ENCODE results near the gene SEC61A2.
"Not testable (repeated sequence)": the region's sequence is repeated elsewhere in the genome, so short reads cannot be mapped to it uniquely, and the experiment has no call there.

The SEC61A2 gene

DNA sequence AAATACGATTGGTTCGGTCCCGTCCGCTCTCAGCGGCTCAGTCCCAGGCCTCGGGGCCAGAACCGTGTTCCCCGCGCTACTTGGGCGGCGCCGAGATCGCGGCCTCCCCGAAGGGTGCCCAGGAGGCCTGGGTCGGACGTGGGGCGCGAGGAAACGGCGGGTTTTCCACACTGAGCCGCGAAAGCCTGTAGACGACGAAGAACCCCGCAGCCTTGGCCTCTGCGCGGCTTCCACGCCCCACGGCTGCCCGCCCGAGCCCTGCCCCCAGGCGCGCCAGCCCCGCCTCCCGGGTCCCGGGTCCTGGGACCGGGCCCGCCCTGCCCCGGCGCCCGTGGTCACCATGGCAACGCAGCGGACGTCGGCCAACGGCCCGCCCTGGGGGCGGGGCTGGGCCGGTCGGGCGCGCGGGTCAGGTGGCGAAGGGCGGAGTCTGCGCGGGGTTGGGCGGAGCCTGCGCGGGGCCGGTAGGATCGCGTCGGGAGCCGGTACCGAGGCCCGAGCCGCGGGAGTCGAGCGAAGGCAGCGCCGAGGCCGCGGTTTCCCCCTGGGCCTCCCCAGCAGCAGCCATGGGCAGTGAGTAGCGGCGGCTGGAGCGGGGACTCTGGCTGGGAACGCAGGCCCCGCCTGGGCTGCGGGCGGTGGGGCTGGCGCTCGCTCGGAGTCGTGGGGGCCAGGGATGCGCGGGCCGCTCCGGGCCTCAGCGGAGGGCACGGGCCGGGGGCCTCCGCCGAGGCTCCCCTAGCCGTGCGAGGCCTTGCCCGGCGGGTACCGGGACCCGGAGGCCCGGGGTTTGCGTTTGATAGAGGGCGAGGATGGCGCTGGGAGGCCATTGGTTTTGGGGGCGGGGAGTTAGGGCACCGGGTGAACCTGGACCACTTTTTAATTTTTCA, at the start of gene SEC61A2:
Gene SEC61A2, plus strand, starts transcription at position 456 of the 890 bp plus-strand sequence. Its CDS starts 111 bp downstream, at position 567.
- peak; percentile 89 to 99 for DNase-seq (ENCODE audit: extremely low read depth in 1 of 2, low read depth in 1 of 2)

DNA sequence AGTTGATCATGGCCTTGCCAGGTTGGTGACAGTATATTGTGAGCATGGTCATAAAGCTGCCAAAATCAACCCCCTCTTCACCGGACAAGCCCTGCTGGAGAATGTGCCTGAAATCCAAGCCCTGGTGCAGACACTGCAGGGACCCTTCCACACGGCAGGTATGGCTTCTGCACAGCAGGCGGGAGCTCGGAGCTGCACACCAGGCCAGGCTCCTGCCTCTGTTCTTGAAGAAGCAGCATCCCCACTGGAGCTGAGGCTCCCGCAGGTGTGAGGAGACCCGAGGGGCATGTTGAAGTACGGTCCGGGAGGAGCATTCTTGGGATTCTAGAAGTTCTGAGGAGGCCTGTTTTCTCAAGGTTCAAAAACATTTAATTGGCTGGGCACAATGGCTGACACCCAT, 48.0 kb upstream of the SEC61A2 start:
- DNase-seq (ENCODE audit: extremely low read depth in 1 of 2, low read depth in 1 of 2): no peak

GRCh38 chr10:12081879-12082557, 47.5 kb upstream of the SEC61A2 start:
- DNase-seq (ENCODE audit: extremely low read depth in 1 of 2, low read depth in 1 of 2): no peak

GRCh38 chr10:12088919-12089318, 40.6 kb upstream of the SEC61A2 start:
- DNase-seq (ENCODE audit: extremely low read depth in 1 of 2, low read depth in 1 of 2): no peak

DNA sequence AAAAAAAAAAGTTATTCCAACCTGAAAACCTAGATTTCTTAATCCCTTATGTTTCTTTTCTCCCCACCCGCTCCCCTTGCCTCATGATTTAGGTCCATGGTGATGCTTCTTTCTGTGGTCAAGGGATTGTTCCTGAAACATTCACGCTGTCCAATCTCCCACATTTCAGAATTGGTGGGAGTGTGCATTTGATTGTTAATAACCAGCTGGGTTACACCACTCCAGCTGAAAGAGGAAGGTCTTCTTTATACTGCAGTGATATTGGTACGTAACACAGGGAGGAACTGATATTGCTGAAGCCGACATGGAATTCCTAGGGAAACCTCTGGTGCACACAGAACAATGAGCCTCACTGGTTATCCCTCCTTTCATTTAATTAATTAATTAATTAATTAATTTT, 38.1 kb upstream of the SEC61A2 start:
- DNase-seq (ENCODE audit: extremely low read depth in 1 of 2, low read depth in 1 of 2): no peak

DNA sequence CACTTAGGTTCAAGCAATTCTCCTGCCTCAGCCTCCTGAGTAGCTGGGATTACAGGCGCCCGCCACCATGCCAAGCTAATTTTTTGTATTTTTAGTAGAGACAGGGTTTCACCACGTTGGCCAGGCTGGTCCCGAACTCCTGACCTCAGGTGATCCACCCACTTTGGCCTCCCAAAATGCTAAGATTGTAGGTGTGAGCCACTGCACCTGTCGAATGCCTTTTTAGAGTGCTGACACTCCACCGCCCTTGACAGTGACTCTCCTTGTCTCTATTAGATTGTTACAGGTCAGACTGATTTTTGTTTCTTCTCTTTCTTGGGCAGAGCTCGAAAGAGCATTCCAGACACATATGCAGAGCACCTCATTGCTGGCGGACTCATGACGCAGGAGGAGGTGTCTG, 32.1 kb upstream of the SEC61A2 start:
- not testable (repeated sequence) for DNase-seq (ENCODE audit: extremely low read depth in 1 of 2, low read depth in 1 of 2)

- DNase-seq (ENCODE audit: extremely low read depth in 1 of 2, low read depth in 1 of 2): no peak
Measured at GRCh38 chr10:12097791-12098190, 31.7 kb upstream of the SEC61A2 start.

GRCh38 chr10:12098966-12099365, 30.5 kb upstream of the SEC61A2 start:
- DNase-seq (ENCODE audit: extremely low read depth in 1 of 2, low read depth in 1 of 2): no peak

DNA sequence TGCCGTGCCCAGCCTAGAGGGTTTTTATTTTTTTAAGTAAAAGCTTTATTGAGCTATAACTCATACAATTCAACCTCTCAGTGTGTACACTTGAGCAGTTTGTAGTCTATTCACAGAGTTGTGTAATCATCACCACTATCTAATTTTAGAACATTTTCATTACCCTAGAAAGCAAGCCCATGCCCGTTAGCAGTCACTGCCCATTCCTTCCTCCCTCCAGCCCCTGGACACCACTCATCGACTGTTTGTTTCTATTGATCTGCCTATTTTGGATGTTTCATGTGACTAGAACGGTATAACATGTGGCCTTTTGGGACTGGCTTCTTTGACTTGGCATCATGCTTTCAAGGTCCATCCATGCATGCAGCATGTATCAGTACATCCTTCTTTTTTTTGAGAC, 25.7 kb upstream of the SEC61A2 start:
- DNase-seq (ENCODE audit: extremely low read depth in 1 of 2, low read depth in 1 of 2): no peak

- DNase-seq (ENCODE audit: extremely low read depth in 1 of 2, low read depth in 1 of 2): no peak
Measured at GRCh38 chr10:12107781-12108180, 21.7 kb upstream of the SEC61A2 start.

- no peak for DNase-seq (ENCODE audit: extremely low read depth in 1 of 2, low read depth in 1 of 2)
Measured at GRCh38 chr10:12109286-12109685, 20.2 kb upstream of the SEC61A2 start.

DNA sequence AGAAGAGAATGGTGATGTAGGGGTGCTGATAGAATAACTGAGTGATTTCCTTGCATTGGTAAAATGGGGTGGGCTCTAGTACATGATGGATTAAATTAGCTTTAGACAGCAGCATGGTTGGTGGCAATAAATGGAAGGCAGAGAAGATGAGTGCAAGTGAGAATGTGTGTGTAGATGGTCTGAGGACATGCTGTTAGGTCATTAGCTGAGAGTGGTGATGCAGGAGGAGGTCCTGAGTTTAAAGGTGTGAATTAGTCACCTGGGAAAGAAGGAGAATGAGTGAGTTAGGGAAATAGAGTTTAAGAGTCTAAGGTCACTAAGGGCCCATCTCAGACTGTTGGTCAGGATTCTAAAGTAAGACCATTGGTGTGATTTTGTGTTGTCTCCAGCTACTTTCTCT, 17.9 kb upstream of the SEC61A2 start:
- no peak for DNase-seq (ENCODE audit: extremely low read depth in 1 of 2, low read depth in 1 of 2)

GRCh38 chr10:12113627-12114026, 15.8 kb upstream of the SEC61A2 start:
- no peak for DNase-seq (ENCODE audit: extremely low read depth in 1 of 2, low read depth in 1 of 2)

GRCh38 chr10:12121673-12122072, 7.8 kb upstream of the SEC61A2 start:
- no peak for DNase-seq (ENCODE audit: extremely low read depth in 1 of 2, low read depth in 1 of 2)

DNA sequence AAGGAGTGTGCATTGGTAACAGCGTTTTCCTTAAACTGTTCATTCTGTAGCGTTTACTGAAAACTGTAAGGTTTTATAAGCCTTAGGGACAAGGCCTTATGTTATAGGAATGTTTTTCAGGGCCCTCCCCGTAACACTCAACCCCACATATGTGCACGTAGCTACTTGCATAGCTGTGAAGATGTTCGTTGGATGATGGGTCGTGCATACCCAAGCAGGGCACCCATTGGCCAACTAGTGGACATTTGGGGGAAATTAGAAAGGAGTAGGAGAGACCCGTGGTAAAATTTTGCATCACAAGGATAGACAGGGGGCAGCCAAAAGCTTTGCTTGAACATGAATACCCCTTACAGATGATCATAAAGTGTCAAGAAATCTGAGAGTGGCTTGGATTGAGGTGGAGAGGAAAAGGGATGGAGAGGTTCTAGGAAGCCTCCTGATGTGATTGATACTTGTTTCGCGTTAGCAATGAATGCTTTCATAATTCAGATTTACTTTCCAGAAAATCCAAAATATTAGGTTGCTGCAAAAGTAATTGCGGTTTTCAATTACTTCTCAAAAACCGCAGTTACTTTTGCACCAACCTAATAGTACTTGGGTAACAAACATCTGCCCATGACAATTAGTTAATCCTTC, 878 bp downstream of the SEC61A2 start:
- DNase-seq (ENCODE audit: extremely low read depth in 1 of 2, low read depth in 1 of 2): no peak

DNA sequence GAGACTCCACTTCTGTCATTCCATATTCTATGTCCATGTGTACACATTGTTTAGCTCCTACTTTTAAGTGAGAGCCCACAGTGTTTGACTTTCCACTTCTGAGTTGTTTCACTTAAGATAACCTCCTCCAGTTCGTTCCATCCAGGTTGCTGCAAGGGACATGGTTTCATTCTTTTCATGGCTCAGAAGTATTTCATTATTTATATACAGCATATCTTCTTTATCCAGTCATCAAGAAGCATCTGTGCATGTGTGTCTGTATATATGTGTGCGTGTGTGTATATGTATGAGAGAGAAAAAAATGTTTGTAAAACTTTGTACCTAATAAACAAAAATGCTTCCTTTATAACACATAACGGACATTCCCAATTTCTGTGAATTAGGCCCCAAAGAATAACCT, 6.2 kb downstream of the SEC61A2 start:
- no peak for DNase-seq (ENCODE audit: extremely low read depth in 1 of 2, low read depth in 1 of 2)

- DNase-seq (ENCODE audit: extremely low read depth in 1 of 2, low read depth in 1 of 2): no peak
Measured at GRCh38 chr10:12140038-12140437, 10.6 kb downstream of the SEC61A2 start.

DNA sequence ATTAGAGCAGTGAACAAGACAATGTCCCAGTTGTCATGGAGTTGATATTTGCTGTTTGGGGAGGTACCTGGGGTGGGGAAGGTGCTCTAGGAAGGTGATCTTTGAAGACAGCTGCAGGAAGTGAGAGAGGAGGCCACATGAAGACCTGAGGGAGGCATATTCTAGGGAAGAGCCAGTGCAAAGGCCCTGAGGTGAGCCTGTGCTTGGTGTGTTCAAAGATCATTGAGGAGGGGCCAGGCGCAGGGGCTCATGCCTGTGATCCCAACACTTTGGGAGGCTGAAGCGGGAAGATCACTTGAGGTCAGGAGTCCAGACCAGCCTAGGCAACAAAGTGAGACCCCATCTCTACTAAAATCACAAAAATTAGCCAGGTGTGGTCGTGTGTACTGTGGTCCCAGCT, 15.1 kb downstream of the SEC61A2 start:
- no peak for DNase-seq (ENCODE audit: extremely low read depth in 1 of 2, low read depth in 1 of 2)

DNA sequence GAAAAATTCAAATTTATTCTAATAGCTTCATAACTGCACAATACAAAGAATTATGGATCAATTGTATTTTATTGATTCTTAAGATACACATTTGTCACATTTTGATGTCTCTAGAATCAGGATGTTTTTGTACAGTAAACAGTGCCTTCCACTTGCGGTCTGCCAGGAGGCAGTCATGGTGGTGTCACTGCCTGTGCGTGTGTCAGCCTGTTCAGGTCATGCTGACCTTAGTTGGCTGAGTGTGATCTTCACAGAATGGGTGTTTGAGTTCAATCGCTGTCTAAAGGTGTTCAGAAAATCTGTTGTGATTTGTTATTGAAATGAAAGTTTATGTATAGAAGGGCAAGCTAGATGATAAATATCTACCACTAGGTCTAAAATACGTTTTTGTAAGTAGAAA, 20.7 kb downstream of the SEC61A2 start:
- no peak for DNase-seq (ENCODE audit: extremely low read depth in 1 of 2, low read depth in 1 of 2)

DNA sequence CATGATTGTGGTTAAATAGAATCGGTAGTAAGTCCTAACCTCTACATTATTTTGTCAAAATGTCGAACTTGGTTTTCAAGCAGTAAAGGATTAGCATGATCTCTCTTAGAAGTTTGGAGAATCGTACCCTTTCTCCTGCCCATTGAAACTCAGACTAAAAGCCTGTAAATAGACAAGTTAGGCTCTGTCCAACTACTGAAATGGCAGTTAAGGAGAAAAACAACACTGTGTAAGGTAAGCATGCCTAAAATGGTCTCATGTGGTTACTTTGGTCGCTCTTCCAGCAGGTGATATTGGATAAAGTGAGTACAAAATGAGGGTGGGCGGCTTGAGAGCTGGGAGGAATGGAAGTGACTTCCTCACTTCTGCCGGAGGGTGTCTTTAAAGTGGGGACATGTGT, 25.0 kb downstream of the SEC61A2 start:
- DNase-seq (ENCODE audit: extremely low read depth in 1 of 2, low read depth in 1 of 2): no peak

GRCh38 chr10:12156367-12157123, 27.1 kb downstream of the SEC61A2 start:
- DNase-seq (ENCODE audit: extremely low read depth in 1 of 2, low read depth in 1 of 2): no peak

Measured in activated CD8-positive, alpha-beta memory T cell treated with anti-CD3 and anti-CD28 coated beads for 1 hour (primary cell).